ENCODE measurements around the gene TRIM54.
"Not testable (repeated sequence)": the region's sequence is repeated elsewhere in the genome, so short reads cannot be mapped to it uniquely, and the experiment has no call there.

Gene TRIM54

DNA sequence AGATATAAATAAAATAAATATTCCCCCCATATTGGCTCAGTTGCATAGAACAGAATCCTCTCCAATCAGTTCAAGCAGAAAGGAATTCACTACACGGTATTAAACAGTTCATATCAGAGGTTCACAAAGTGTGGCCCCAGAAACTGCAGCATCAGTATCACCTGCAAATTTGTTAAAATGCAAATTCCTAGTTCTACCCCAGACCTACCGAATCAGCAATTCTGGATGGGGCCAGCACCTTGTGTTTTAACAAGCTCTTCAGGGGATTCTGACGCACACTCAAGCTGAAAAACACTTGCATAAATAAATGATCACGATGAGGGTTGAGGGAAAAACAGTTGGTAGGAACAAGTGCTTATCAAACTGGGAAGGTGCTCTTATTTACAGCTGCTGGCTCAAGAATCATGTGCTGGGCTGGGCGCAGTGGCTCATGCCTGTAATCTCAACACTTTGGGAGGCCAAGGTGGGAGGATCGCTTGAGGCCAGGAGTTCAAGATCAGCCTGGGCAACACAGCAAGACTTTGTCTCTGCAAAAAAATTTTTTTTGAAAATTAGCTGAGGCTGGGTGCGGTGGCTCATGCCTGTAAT, 68.0 kb downstream of the TRIM54 start (continued):
- TF ChIP-seq, protein P1, sequence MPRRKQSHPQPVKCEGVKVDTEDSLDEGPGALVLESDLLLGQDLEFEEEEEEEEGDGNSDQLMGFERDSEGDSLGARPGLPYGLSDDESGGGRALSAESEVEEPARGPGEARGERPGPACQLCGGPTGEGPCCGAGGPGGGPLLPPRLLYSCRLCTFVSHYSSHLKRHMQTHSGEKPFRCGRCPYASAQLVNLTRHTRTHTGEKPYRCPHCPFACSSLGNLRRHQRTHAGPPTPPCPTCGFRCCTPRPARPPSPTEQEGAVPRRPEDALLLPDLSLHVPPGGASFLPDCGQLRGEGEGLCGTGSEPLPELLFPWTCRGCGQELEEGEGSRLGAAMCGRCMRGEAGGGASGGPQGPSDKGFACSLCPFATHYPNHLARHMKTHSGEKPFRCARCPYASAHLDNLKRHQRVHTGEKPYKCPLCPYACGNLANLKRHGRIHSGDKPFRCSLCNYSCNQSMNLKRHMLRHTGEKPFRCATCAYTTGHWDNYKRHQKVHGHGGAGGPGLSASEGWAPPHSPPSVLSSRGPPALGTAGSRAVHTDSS (tag by site-specific recombination; IDR thresholded peaks at IDR 0.05) = no peak
- TF ChIP-seq ZEB2 (tag by site-specific recombination; IDR thresholded peaks at IDR 0.05) (no peak), ZNF654 (tag by site-specific recombination; IDR thresholded peaks at IDR 0.05; ENCODE audit: low read depth) (no peak)

- TF ChIP-seq ZFP41 (tag by site-specific recombination; IDR thresholded peaks at IDR 0.05; ENCODE audit: borderline replicate concordance) (no peak), PRDM1 (tag by site-specific recombination; IDR thresholded peaks at IDR 0.05) (peak; percentile 54; the same call in 1 of the 2 replicates)
- Histone ChIP-seq H3K36me3 (ENCODE audit: control insufficient read depth in 2 of 2, insufficient read depth in 1 of 2, low read length in 2 of 2) (peaks cover 0 to 3% of the 10 kb centered on the region in 2 experiments; a peak in 1 of 3 replicates), H3K9me3 (ENCODE audit: control insufficient read depth, insufficient read depth, low read depth, low read length) (no peaks in the 10 kb centered on the region), H3K4me3 (ENCODE audit: low read depth, low read length) (no peak overlapping the region), H3K27ac (ENCODE audit: extremely low read depth, low read depth, low read length) (no peak overlapping the region), H3K4me1 (ENCODE audit: control insufficient read depth, insufficient read depth, low read length) (peaks cover 4% of the 10 kb centered on the region)
- POLR2A ChIA-PET = interaction anchor here (1.8 kb wide), 1 partner anchor 18 kb away, joined by 9 read pairs; the partner anchor contains the start of genes EIF2B4 and SNX17
- CTCF ChIA-PET = interaction anchor here (0.6 to 1.4 kb wide), 5 partner anchors 9 to 59 kb away, joined by 3 to 4 read pairs (median 3); no protein-coding TSS in a partner anchor
Measured at GRCh38 chr2:27351802-27352598, 69.8 kb downstream of the TRIM54 start.

GRCh38 chr2:27353386-27353761, 71.1 kb downstream of the TRIM54 start:
- H3K36me3 ChIP-seq (ENCODE audit: control insufficient read depth in 2 of 2, insufficient read depth in 1 of 2, low read length in 2 of 2); H3K9me3 ChIP-seq (ENCODE audit: control insufficient read depth, insufficient read depth, low read depth, low read length); H3K4me1 ChIP-seq (ENCODE audit: control insufficient read depth, insufficient read depth, low read length); H3K27ac ChIP-seq (ENCODE audit: extremely low read depth, low read depth, low read length); H3K4me3 ChIP-seq (ENCODE audit: low read depth, low read length): not testable (repeated sequence)
- ChIA-PET POLR2A (interaction anchor here (0.6 to 1.4 kb wide), 4 partner anchors 12 to 222 kb away, joined by 3 to 9 read pairs (median 4); partner anchors contain the start of gene ZNF513), CTCF (interaction anchor here (1.4 kb wide), 1 partner anchor 61 kb away, joined by 4 read pairs; no protein-coding TSS in a partner anchor)

- ChIA-PET CTCF (interaction anchor here (0.7 to 1.4 kb wide), 4 partner anchors 34 to 105 kb away, joined by 3 to 5 read pairs (median 4); no protein-coding TSS in a partner anchor), POLR2A (interaction anchor here (0.7 to 1.4 kb wide), 4 partner anchors 12 to 109 kb away, joined by 3 to 9 read pairs (median 4); partner anchors contain the start of gene ZNF513)
- Histone ChIP-seq H3K4me1 (ENCODE audit: control insufficient read depth, insufficient read depth, low read length) (peaks cover 6% of the 10 kb centered on the region), H3K9me3 (ENCODE audit: control insufficient read depth, insufficient read depth, low read depth, low read length) (no peaks in the 10 kb centered on the region), H3K4me3 (ENCODE audit: low read depth, low read length) (no peak overlapping the region), H3K36me3 (ENCODE audit: control insufficient read depth in 2 of 2, insufficient read depth in 1 of 2, low read length in 2 of 2) (peaks cover 0 to 7% of the 10 kb centered on the region in 2 experiments; a peak in 2 of 3 replicates), H3K27ac (ENCODE audit: extremely low read depth, low read depth, low read length) (peak overlapping the region; percentile 20)
- TF ChIP-seq ZNF18 (tag by site-specific recombination; IDR thresholded peaks at IDR 0.05) = no peak
- TF ChIP-seq ZNF140 (tag by site-specific recombination; IDR thresholded peaks at IDR 0.05) = no peak
- TF ChIP-seq ZNF610 (tag by site-specific recombination; IDR thresholded peaks at IDR 0.05; ENCODE audit: borderline replicate concordance) = no peak
- peak; percentile 79; the same call in 1 of the 2 replicates for TF ChIP-seq ZNF362 (tag by site-specific recombination; IDR thresholded peaks at IDR 0.05)
- TF ChIP-seq ZNF148 (tag by site-specific recombination; IDR thresholded peaks at IDR 0.05; ENCODE audit: borderline replicate concordance) = no peak
- TF ChIP-seq ZFP37 (tag by site-specific recombination; IDR thresholded peaks at IDR 0.05) = no peak
- no peak for TF ChIP-seq ZNF830 (tag by site-specific recombination; IDR thresholded peaks at IDR 0.05; ENCODE audit: low read depth)
- TF ChIP-seq SP2 (tag by site-specific recombination; IDR thresholded peaks at IDR 0.05) = no peak
- TF ChIP-seq RBAK (tag by site-specific recombination; IDR thresholded peaks at IDR 0.05) = no peak
- TF ChIP-seq ZBTB17 (tag by site-specific recombination; IDR thresholded peaks at IDR 0.05) = peak; percentile 91
- no peak for TF ChIP-seq ZNF37A (tag by site-specific recombination; IDR thresholded peaks at IDR 0.05)
- 0 out of 2 replicates have a peak, but pooled peaks have one; percentile 17 for TF ChIP-seq ZNF600 (tag by site-specific recombination; IDR thresholded peaks at IDR 0.05)
- TF ChIP-seq KLF1 (tag by site-specific recombination; IDR thresholded peaks at IDR 0.05) = peak; percentile 83
- TF ChIP-seq ZNF548 (tag by site-specific recombination; IDR thresholded peaks at IDR 0.05) = no peak
Measured at GRCh38 chr2:27353762-27354596, 71.8 kb downstream of the TRIM54 start.
